PFSK-1 (cell line): ENCODE measurements around the gene SIVA1.

Source experiments
- FOXP2 ChIP-seq: optimal IDR thresholded peaks from 2 replicates; pipeline ENCODE3; 2011; ENCODE audit warnings: borderline replicate concordance, control low read depth, inconsistent platforms; ENCODE audit not compliant: insufficient read depth; ENCODE audit errors: extremely low read length, extremely low read depth
- POLR2AphosphoS5 ChIP-seq: IDR thresholded peaks from 2 replicates; pipeline ENCODE4 v1.6.1; 2012; ENCODE audit warnings: low read depth, mild to moderate bottlenecking, control low read depth, low read length, moderate library complexity
- REST ChIP-seq, 2 experiments: IDR thresholded peaks; 2 replicates each; pipeline versions ENCODE4 v1.6.1 to v1.8.0; 2011 to 2012; ENCODE audit warnings: low read depth in 2 of 2, low read length in 2 of 2, control low read depth in 1 of 2, inconsistent platforms in 1 of 2, mild to moderate bottlenecking in 1 of 2, moderate library complexity in 1 of 2; ENCODE audit not compliant: insufficient read depth in 1 of 2
- SIN3A ChIP-seq: IDR thresholded peaks from 2 replicates; pipeline ENCODE4 v1.6.1; 2012; ENCODE audit warnings: mild to moderate bottlenecking, low read length, moderate library complexity, borderline replicate concordance; ENCODE audit not compliant: insufficient read depth
- TAF1 ChIP-seq: IDR thresholded peaks from 2 replicates; pipeline ENCODE4 v1.6.1; 2012; ENCODE audit warnings: low read length, control low read depth, borderline replicate concordance; ENCODE audit not compliant: insufficient read depth

GRCh38 chr14:104757238-104757585 lies 4.3 kb downstream of the SIVA1 start:
- TF ChIP-seq REST (IDR thresholded peaks at IDR 0.05; ENCODE audit: insufficient read depth in 1 of 2, low read depth in 2 of 2, low read length in 2 of 2) (no peak), POLR2AphosphoS5 (no peak), TAF1 (no peak), SIN3A (no peak), FOXP2 (no peak)
